Left ventricle myocardium inferior (tissue), 1 donor: ENCODE data around the gene MYADML2. TPM values are rescaled to one million over a fixed set of nuclear protein-coding genes. Genes with fewer than 3 reads are reported as not detected.

Source experiments
- DNase-seq: peaks from one replicate; pipeline ENCODE4 v3.0.0-alpha.2; 2020
- H3K27ac ChIP-seq: fragments of 200-600 bp; replicated peaks from 2 replicates; pipeline ENCODE4 v1.8.0; 2021
- H3K27me3 ChIP-seq: fragments of 200-600 bp; 2 replicates; pipeline ENCODE4 v1.8.0; 2021; ENCODE audit warnings: low read depth
- H3K36me3 ChIP-seq: fragments of 200-600 bp; 2 replicates; pipeline ENCODE4 v1.8.0; 2021
- H3K4me1 ChIP-seq: fragments of 200-600 bp; 2 replicates; pipeline ENCODE4 v1.8.0; 2021
- H3K4me3 ChIP-seq: fragments of 200-600 bp; 2 replicates; pipeline ENCODE4 v1.8.0; 2021; ENCODE audit warnings: mild to moderate bottlenecking, moderate library complexity
- H3K9me3 ChIP-seq: fragments of 200-600 bp; replicated peaks from 2 replicates; pipeline ENCODE4 v1.8.0; 2021
- intact Hi-C: fragments of 100-400 bp; cut with micrococcal nuclease; formaldehyde crosslinking; loops from one replicate; pipeline ENCODE4 v1.11.0; 2022
- total RNA-seq: library from RNA; stranded (reverse); fragmentation: NEBNext Ultra II Directional; extraction: Animal tissue kit (Norgen Biotek cat#: 25700); gene quantifications from one replicate; pipeline ENCODE4 v1.2.1, GENCODE V29; 2021
- TF ChIP-seq, protein P1 (sequence below): fragments of 200-600 bp; IDR thresholded peaks from 2 replicates; pipeline ENCODE4 v1.8.0; 2021; ENCODE audit warnings: antibody characterized with exemption, mild to moderate bottlenecking, borderline replicate concordance
- donor health status: DM: no; HTN: yes; CAD: no; lungs with severe emphysema.

Gene MYADML2
- total RNA-seq, 1 donor from 2014 or later, result 7.2 TPM

- TF ChIP-seq, protein P1, sequence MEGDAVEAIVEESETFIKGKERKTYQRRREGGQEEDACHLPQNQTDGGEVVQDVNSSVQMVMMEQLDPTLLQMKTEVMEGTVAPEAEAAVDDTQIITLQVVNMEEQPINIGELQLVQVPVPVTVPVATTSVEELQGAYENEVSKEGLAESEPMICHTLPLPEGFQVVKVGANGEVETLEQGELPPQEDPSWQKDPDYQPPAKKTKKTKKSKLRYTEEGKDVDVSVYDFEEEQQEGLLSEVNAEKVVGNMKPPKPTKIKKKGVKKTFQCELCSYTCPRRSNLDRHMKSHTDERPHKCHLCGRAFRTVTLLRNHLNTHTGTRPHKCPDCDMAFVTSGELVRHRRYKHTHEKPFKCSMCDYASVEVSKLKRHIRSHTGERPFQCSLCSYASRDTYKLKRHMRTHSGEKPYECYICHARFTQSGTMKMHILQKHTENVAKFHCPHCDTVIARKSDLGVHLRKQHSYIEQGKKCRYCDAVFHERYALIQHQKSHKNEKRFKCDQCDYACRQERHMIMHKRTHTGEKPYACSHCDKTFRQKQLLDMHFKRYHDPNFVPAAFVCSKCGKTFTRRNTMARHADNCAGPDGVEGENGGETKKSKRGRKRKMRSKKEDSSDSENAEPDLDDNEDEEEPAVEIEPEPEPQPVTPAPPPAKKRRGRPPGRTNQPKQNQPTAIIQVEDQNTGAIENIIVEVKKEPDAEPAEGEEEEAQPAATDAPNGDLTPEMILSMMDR, result no peak
- Histone ChIP-seq H3K27me3 (peaks cover 91% of the 10 kb centered on the region), H3K4me3 (no peak overlapping the region), H3K9me3 (no peaks in the 10 kb centered on the region), H3K27ac (no peak overlapping the region), H3K36me3 (no peaks in the 10 kb centered on the region), H3K4me1 (peaks cover 25% of the 10 kb centered on the region)
- no peak for DNase-seq
- intact Hi-C loops, result no loop called here
Observed at GRCh38 chr17:81957691-81958432, 10.8 kb upstream of the MYADML2 start.

DNA sequence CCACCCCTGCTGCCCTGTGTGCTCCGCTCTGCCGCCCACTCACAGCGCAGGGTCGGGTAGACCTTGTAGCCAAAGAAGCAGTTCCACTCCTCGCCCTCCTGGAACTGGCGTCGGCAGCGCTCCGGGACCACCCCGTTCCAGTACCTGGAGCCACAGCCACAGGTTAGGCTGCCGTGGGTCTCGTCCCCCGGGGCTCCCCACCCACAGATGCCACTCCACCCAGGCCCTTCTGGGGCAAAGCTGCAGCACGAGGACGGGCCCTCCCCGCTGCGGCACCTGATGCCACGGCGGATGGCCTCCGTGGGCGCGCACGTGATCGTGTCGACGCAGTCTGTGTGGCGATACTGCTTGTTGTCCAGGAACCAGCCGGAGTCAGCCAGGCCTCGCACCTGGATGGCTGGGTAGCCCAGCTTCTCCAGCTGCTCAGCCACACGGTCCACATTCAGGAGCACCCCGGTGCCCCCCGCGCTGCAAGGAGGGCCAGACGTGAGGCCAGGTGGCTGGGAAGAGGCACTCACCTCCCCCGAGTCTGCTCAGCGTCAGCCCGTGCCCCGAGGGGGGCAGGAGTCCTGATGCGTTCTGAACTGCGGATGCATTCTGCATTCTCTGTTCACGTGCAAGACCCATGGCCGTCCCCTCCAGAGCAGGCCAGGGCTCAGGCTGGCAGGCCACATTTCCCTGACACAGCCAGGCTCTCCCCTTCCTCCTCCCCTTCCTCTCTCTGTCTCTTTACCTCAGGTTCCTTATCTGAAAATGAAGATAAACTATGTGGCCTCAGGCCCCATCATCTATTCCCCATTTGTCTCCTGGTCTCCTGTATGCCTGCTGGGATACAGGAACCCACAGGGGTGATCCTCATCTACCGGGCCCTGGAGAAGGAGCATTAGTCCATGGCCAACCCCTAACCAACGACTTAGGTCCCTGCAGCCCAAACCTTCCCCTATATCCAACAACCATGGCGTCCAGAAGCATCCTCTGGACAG is 9.9 kb upstream of the MYADML2 start:
- intact Hi-C loops, result no loop called here
- TF ChIP-seq, protein P1, result no peak

GRCh38 chr17:81955756-81956544 is 8.9 kb upstream of the MYADML2 start:
- Histone ChIP-seq H3K4me1 (peaks cover 16% of the 10 kb centered on the region), H3K27me3 (peaks cover 76% of the 10 kb centered on the region), H3K27ac (no peak overlapping the region), H3K9me3 (no peaks in the 10 kb centered on the region), H3K36me3 (no peaks in the 10 kb centered on the region), H3K4me3 (no peak overlapping the region)
- TF ChIP-seq, protein P1, result no peak
- DNase-seq, result no peak
- intact Hi-C loops, result no loop called here

More for the DNA sequence above, 9.9 kb upstream of the MYADML2 start:
- peaks cover 21% of the 10 kb centered on the region for H3K4me1 ChIP-seq
- H3K4me3 ChIP-seq, result no peak overlapping the region
- no peak for DNase-seq
- H3K9me3 ChIP-seq, result no peaks in the 10 kb centered on the region
- peaks cover 86% of the 10 kb centered on the region for H3K27me3 ChIP-seq
- H3K27ac ChIP-seq, result no peak overlapping the region
- no peaks in the 10 kb centered on the region for H3K36me3 ChIP-seq

DNA sequence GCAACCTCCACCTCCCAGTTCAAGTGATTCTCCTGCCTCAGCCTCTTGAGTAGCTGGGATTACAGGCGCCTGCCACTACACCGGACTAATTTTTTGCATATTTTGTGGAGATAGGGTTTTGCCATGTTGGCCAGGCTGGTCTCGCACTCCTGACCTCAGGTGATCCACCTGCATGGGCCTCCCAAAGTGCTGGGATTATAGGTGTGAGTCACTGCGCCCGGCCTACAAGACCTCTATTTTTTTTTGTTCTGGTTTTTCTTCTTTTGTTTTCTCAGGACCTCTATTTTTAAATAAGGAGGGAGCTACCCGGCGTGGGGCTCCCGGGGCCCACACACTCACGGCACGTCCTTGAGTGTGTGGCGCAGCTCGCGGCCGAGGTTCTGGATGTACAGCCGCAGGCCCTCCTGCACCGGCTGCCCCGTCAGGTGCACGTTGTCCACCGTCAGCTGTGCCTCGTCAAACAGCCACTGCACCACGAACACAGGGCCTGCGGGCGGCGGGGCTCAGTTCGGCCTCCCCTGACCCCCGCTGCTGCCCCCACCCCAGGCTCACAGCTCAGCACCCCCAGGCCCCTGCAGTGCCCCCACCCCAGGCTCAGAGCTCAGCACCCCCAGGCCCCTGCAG is 8.1 kb upstream of the MYADML2 start:
- Histone ChIP-seq H3K27me3 (peaks cover 68% of the 10 kb centered on the region), H3K4me1 (peaks cover 10% of the 10 kb centered on the region), H3K4me3 (no peak overlapping the region), H3K27ac (no peak overlapping the region), H3K36me3 (no peaks in the 10 kb centered on the region), H3K9me3 (no peaks in the 10 kb centered on the region)
- intact Hi-C loops, result no loop called here
- TF ChIP-seq, protein P1, result no peak
- no peak for DNase-seq
